ENCODE results near the gene CXCR2. TPM values are rescaled to one million over a fixed set of nuclear protein-coding genes. Genes with fewer than 3 reads are reported as not detected.

CXCR2 gene
- total RNA-seq, 2 donors from 2014 or later, result 0.10 TPM; not detected in 1

DNA sequence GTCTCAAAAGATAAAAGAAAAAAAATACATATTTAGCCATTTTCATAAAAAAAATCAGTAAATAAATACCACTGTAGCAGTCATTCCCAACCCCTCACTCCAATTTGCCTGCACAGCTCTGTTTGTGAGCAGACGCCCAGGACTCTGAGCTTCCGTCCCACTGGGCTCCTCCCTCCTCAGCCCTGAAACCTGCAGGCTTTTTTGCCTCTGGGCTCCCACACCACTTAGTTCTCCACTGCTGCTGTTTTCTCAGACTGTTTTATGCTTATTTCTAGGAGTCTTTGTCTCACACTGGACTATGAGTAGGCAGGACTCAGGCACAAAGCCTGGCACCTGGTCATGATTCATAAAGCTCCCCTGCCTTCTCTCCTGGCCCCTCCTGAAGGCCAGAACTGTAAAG is 47.0 kb downstream of the CXCR2 start:
- H3K4me1 Mint-ChIP-seq, result peaks cover 11% of the 10 kb centered on the region
- DNase-seq, result no peak
- no peak overlapping the region for H3K4me3 Mint-ChIP-seq
- no peaks in the 10 kb centered on the region for H3K36me3 Mint-ChIP-seq (ENCODE audit: low read depth)
- H3K27ac Mint-ChIP-seq, result no peak overlapping the region
- H3K27me3 Mint-ChIP-seq, result peaks cover 24% of the 10 kb centered on the region
- ATAC-seq, result no peak
- no peaks in the 10 kb centered on the region for H3K9me3 ChIP-seq (ENCODE audit: control insufficient read depth, low read length, poor library complexity, severe bottlenecking)

GRCh38 chr2:218179782-218180181 is 54.0 kb downstream of the CXCR2 start:
- H3K36me3 Mint-ChIP-seq (ENCODE audit: low read depth), result peaks cover 2% of the 10 kb centered on the region
- H3K9me3 ChIP-seq (ENCODE audit: control insufficient read depth, low read length, poor library complexity, severe bottlenecking), result no peaks in the 10 kb centered on the region
- ATAC-seq, result no peak
- DNase-seq, result no peak
- H3K4me1 Mint-ChIP-seq, result peaks cover 3% of the 10 kb centered on the region
- no peak overlapping the region for H3K4me3 Mint-ChIP-seq
- no peak overlapping the region for H3K27ac Mint-ChIP-seq
- H3K27me3 Mint-ChIP-seq, result peaks cover 37% of the 10 kb centered on the region

DNA sequence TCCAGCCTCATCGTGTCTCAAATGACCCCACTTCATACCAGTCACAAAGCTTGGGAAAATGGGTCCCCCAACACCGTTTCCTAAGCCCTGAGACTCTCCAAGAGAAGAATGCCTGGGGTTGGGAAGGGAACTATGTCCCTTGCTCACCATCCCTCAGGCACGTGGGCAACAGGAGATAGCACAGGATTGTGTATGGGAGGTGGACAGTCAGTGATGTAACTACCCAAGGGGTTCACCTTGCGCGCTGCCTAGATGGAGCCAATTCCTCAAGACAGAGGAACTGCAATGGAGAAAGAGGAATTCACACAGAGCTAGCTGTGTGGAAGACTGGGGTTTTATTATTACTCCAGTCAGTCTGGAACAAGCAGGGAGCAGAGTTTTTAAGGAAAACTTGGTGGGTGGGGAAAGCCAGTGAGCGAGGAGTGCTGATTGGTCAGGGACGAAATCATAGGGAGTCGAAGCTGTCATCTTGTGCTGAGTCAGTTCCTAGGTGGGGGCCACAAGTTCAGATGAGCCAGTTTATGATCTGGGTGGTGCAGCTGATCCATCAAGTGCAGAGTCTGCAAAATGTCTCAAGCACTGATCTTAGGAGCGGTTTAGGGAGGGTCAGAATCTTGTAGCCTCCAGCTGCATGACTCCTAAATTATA is 54.8 kb downstream of the CXCR2 start:
- Mint-ChIP-seq H3K27ac (no peak overlapping the region), H3K4me3 (no peak overlapping the region), H3K4me1 (peaks cover 3% of the 10 kb centered on the region), H3K36me3 (ENCODE audit: low read depth) (peaks cover 2% of the 10 kb centered on the region), H3K27me3 (peaks cover 38% of the 10 kb centered on the region)
- H3K9me3 ChIP-seq (ENCODE audit: control insufficient read depth, low read length, poor library complexity, severe bottlenecking), result no peaks in the 10 kb centered on the region
- DNase-seq (no peak), ATAC-seq (no peak)

GRCh38 chr2:218184331-218184730 is 58.5 kb downstream of the CXCR2 start:
- Mint-ChIP-seq H3K4me3 (no peak overlapping the region), H3K4me1 (peaks cover 8% of the 10 kb centered on the region), H3K27me3 (peaks cover 26% of the 10 kb centered on the region), H3K36me3 (ENCODE audit: low read depth) (peaks cover 2% of the 10 kb centered on the region), H3K27ac (no peak overlapping the region)
- H3K9me3 ChIP-seq (ENCODE audit: control insufficient read depth, low read length, poor library complexity, severe bottlenecking), result no peaks in the 10 kb centered on the region
- DNase-seq (no peak), ATAC-seq (no peak)

DNA sequence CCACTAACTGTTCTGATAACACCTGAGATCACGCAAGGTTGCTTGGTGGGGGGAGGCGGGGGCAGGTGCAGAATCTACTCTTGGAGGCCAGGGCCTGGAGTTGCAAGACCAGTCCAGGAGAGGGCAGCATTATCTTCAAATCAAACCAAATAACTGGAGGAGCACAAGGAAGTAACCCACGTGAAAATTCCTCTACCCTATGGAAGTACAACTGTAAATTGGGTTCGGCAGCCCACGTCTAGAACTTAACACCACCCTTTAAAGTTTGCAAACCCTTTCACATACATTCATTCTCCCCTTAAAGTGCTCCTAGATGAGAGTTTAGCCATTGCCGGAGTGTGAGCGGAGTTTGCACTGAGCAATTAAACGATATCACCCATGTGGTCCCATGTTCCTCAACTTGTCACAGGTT is 60.5 kb downstream of the CXCR2 start:
- peak; percentile 32 to 56 (median 53) for DNase-seq
- Mint-ChIP-seq H3K4me1 (peaks cover 5% of the 10 kb centered on the region), H3K4me3 (no peak overlapping the region), H3K27ac (no peak overlapping the region), H3K36me3 (ENCODE audit: low read depth) (peaks cover 2% of the 10 kb centered on the region), H3K27me3 (peaks cover 13% of the 10 kb centered on the region)
- H3K9me3 ChIP-seq (ENCODE audit: control insufficient read depth, low read length, poor library complexity, severe bottlenecking), result no peaks in the 10 kb centered on the region
- peak; percentile 97 for ATAC-seq

Other genes with a start within 250 kb of the CXCR2 start
- 10 to 100 TPM in 1 of 2 donors, under 1 TPM in 1; 0.80 to 16.8 TPM for gene TNS1, start 123.0 kb upstream of the CXCR2 start, total RNA-seq
- gene RUFY4, start 56.8 kb upstream of the CXCR2 start, total RNA-seq, result under 1 TPM in 1 of 2 donors, not detected in 1; 0.77 TPM
- gene CXCR1, start 40.9 kb downstream of the CXCR2 start, total RNA-seq, result not detected
- 100 to 1,000 TPM; 424 to 467 TPM for gene ARPC2, start 91.2 kb downstream of the CXCR2 start, total RNA-seq
- gene GPBAR1, start 135.0 kb downstream of the CXCR2 start, total RNA-seq, result 1 to 10 TPM; 1.5 to 2.7 TPM
- 10 to 100 TPM; 46.8 to 47.0 TPM for gene AAMP, start 144.1 kb downstream of the CXCR2 start, total RNA-seq
- gene PNKD, start 144.5 kb downstream of the CXCR2 start, total RNA-seq, result 10 to 100 TPM; 21.1 to 31.2 TPM
- 100 to 1,000 TPM in 1 of 2 donors, 10 to 100 TPM in 1; 97.4 to 121 TPM for gene TMBIM1, start 166.5 kb downstream of the CXCR2 start, total RNA-seq
- gene CATIP, start 230.8 kb downstream of the CXCR2 start, total RNA-seq, result not detected

Measured in T-helper 17 cell (primary cell).